Stimulated activated CD4-positive, alpha-beta T cell treated with anti-CD3 and anti-CD28 coated beads, Interleukin-4, amount 100 ng/mL, for 48 hours (primary cell): ENCODE results near the gene ROR1.

Experiments
- DNase-seq, 2 donors: peaks; one replicate each; pipeline ENCODE4 v3.0.0-alpha.2; 2020; ENCODE audit warnings: low read depth in 2 of 2

Gene ROR1

DNA sequence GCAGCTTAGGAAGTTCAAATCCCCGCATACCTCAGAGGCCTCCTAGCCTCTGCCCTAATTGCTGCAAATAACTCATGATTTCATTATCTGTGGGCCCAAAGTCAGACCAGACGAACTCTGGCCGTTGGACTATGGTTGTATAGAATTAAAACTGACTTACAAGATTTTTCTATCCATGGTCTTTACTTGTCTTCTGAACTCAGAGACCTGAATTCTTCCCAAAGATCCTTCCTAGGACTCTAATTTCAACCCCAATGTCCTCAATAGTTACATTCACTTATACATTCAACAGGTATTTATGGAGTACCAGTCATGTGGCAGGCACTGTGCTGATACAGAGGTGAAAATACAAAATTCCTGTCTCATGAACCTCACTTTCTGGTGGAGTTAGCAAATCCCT is 247.2 kb downstream of the ROR1 start:
- DNase-seq = no peak

GRCh38 chr1:64025051-64025450 is 251.2 kb downstream of the ROR1 start:
- DNase-seq = no peak

- DNase-seq = no peak
Observed at GRCh38 chr1:64029037-64029436, 255.2 kb downstream of the ROR1 start.

- no peak for DNase-seq
Observed at GRCh38 chr1:64030411-64030810, 256.6 kb downstream of the ROR1 start.

GRCh38 chr1:64031236-64031635 is 257.4 kb downstream of the ROR1 start:
- DNase-seq = no peak

DNA sequence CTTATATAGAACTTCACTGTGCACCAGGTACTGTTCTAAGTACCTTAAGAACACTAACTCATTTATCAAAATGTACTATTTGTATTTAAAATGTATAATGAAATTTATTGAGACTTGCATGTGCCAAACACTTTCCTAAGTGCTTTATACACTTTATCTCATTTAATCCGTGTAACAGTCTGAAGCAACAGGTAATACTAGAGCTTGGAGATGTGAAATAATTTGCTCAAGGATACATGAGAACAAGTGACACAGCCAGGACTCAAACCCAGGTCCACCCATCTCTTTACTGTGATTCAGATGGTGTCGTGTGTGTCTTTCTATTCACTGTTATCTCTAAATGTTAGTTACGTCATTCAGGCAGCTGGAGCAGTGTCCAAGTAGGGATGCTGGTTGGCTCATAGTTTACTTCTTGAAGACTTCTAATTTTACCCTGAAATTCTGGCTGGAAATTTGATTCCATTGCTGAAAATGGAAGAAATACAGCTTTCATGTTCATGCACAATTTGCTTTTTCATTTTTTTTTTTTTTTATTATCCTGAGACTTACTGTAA is 259.9 kb downstream of the ROR1 start:
- DNase-seq = no peak

DNA sequence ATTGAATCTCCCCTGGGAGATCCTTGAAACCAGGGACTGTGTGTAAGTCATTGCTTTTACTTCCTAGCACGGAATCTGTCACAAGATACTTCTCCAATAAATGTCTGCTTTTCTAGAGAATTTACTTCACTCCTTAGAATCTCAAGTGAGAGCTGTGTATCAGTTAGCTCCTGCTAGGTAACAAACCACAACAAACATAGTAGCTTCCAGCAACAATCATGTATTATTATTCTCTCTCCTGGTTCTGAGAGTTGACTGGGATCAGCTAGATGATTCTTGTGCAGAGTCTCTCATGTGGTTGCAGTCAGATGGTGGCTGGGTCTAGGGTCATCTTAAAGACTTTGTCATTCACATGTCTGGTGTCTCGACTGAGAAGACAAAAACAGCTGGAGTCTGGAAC is 262.7 kb downstream of the ROR1 start:
- DNase-seq = no peak

- no peak for DNase-seq
Observed at GRCh38 chr1:64038119-64038518, 264.3 kb downstream of the ROR1 start.

DNA sequence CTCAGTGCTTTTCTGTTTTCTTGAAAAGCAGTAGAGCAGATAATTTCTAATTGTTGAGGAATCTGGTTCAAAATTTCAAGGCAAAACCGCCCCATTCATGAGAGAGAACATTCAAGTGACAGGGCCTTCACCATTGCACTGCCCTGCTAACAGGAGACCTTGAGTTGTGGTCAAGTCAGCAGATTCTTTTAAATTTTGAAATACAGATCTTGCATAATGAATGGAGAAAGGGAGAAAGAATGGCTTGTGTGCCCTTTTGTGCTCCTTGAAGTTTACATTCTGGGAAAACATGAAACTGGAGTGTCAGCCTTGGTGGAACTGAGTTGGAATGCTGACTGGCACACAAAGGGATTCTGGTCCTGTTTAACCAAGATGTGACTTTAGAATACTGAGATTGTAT is 265.1 kb downstream of the ROR1 start:
- DNase-seq = no peak

DNA sequence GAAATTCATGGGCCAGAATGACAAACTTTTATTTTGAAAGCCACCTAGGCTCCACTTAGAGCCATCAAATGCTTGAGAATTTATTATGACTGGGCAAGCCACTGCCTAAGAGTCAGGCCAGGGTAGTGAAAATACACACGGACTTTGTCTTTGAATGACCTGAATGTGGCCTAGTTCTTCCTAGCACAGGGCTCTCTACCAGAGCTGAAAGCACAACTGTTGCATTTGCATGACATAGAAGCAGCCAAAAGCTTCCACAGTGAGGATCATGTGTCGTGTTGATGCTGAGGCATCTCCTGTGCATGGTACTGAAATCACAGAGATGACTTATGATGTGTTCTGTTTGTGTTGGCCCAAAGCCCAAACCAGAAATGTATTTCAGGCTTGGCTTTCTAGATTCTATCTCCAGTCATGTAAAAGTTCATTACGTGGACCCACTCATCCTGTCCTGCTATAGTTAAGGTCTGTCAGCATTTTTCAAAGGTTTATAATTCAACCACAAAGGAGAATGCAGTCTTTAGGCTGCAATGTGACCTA is 265.6 kb downstream of the ROR1 start:
- no peak for DNase-seq

- DNase-seq = no peak
Observed at GRCh38 chr1:64041371-64042131, 267.7 kb downstream of the ROR1 start.

DNA sequence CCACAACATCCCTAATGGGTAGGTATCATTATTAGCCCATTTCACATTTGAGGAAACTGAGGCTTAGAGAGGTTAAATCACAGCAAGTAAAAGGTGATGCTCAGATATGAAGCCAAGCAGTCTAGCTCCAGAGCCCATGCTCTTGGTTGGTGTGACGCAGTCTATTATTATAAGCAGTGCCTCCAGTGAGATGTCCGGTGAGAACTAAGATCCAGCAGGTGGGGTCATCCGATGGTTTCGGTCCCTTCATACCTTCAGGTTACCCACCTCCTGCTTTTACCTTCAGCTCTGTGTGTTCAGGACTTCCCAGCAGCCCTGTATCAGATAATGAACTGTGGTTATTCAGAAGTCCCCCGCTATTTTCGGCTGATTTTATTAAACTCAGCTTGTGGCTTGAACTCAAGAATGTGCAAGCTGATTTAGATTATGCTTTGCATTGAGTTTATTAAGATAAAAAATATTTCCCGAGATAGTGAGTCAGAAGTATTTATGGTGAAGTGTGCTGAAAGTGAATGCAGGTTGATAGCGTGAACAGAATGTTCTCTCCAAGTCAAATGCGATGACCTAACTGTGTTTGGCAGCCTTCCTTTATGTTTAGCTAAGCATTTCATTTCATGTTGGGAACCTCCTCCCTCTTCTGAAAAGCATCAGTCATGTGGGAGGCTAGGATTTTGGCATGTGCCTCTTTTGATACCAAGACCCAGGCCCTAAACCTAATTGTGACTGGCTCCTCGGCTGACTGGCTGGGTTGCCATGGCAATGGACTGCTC is 268.7 kb downstream of the ROR1 start:
- no peak for DNase-seq

- DNase-seq = no peak
Observed at GRCh38 chr1:64043288-64043687, 269.5 kb downstream of the ROR1 start.

DNA sequence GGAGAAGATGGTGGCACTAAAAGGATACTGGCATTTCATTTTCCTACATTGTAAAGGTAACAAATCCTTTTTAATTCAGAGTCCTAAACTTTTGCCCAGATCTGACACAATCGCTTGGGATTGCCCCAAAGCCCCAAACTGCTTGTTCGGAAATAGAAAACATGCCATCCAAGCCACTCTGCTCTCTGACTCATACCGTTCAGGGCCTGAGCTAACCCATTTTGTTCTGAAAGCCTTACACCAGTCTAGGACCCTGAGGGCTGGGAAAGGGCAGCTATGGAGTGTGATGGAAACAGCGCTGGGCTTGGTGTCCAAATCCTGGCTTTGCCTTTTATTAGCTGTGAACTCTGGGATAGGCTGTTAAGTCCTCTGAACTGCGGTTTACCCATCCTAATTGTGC is 270.2 kb downstream of the ROR1 start:
- no peak for DNase-seq

- no peak for DNase-seq
Observed at GRCh38 chr1:64046243-64046642, 272.4 kb downstream of the ROR1 start.

GRCh38 chr1:64046891-64047290 is 273.1 kb downstream of the ROR1 start:
- no peak for DNase-seq

- DNase-seq = no peak
Observed at GRCh38 chr1:64047549-64047996, 273.8 kb downstream of the ROR1 start.

- no peak for DNase-seq
Observed at GRCh38 chr1:64049900-64050540, 276.2 kb downstream of the ROR1 start.

GRCh38 chr1:64050601-64051000 is 276.8 kb downstream of the ROR1 start:
- DNase-seq = no peak

- DNase-seq = no peak
Observed at GRCh38 chr1:64051796-64052195, 278.0 kb downstream of the ROR1 start.

GRCh38 chr1:64052777-64053176 is 279.0 kb downstream of the ROR1 start:
- DNase-seq = no peak

DNA sequence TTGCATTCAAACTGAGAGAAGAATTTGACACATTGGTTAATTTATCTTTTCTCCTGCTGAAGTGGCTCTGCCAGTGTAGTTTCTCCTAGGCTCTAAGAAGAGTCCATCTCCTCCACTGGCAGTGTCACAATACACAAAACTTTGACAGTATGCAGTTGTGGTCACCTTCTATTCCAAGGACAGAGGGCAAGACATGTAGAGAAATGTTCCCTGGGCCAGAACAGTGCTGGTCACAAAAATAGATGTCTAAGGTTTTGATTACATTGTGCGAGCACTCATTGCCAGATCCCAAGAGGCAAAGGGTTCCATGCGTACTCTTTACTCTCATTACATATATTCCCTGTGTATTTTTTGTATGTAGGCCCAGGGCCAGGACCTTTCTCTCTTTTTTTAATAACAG is 281.5 kb downstream of the ROR1 start:
- DNase-seq = no peak
